GM23338 (cell line): ENCODE results near the gene FAM222A. TPM values are rescaled to one million over a fixed set of nuclear protein-coding genes. Genes with fewer than 3 reads are reported as not detected.

Experiments used
- ATAC-seq: fragments of 200-7000 bp; cut with Tn5 transposase; 3 replicates; pipeline ENCODE4 v1.9.1; 2020
- DNase-seq: peaks from one replicate; pipeline ENCODE4 v3.0.0-alpha.2; 2015; ENCODE audit warnings: low spot score
- H2AFZ ChIP-seq: fragments of 200-600 bp; sonication (generic); 2 replicates; pipeline ENCODE4 v1.8.0; 2016; ENCODE audit warnings: antibody characterized with exemption, mild to moderate bottlenecking, moderate library complexity
- H3F3A ChIP-seq: fragments of 200-600 bp; sonication (generic); replicated peaks from 2 replicates; pipeline ENCODE4 v1.8.0; 2017; ENCODE audit warnings: antibody characterized with exemption, mixed run types, low read depth
- H3K27ac ChIP-seq: fragments of 200-600 bp; sonication (generic); 2 replicates; pipeline ENCODE4 v1.6.1; 2016; ENCODE audit warnings: low read depth
- H3K27me3 ChIP-seq: fragments of 200-600 bp; sonication (generic); 2 replicates; pipeline ENCODE4 v1.8.0; 2016; ENCODE audit warnings: mild to moderate bottlenecking, mixed run types, moderate library complexity; ENCODE audit not compliant: insufficient read depth
- H3K36me3 ChIP-seq: fragments of 200-600 bp; sonication (generic); 2 replicates; pipeline ENCODE4 v1.8.0; 2016; ENCODE audit warnings: mild to moderate bottlenecking; ENCODE audit not compliant: insufficient read depth
- H3K4me1 ChIP-seq: fragments of 200-600 bp; sonication (generic); 2 replicates; pipeline ENCODE4 v1.8.0; 2016; ENCODE audit warnings: mild to moderate bottlenecking, moderate library complexity; ENCODE audit not compliant: insufficient read depth
- H3K4me2 ChIP-seq: fragments of 200-600 bp; sonication (generic); 2 replicates; pipeline ENCODE4 v1.7.1; 2017; ENCODE audit warnings: mixed run types
- H3K4me3 ChIP-seq: fragments of 200-600 bp; sonication (generic); 2 replicates; pipeline ENCODE4 v1.6.1; 2016; ENCODE audit warnings: mixed run types
- H3K79me2 ChIP-seq: fragments of 200-600 bp; sonication (generic); replicated peaks from 2 replicates; pipeline ENCODE4 v1.8.0; 2017; ENCODE audit warnings: mild to moderate bottlenecking; ENCODE audit not compliant: insufficient read depth
- H3K9me2 ChIP-seq: fragments of 200-600 bp; sonication (generic); 2 replicates; pipeline ENCODE4 v1.8.0; 2017; ENCODE audit not compliant: insufficient read depth
- H4K20me1 ChIP-seq: fragments of 200-600 bp; sonication (generic); replicated peaks from 2 replicates; pipeline ENCODE4 v1.8.0; 2017; ENCODE audit warnings: mild to moderate bottlenecking; ENCODE audit not compliant: insufficient read depth
- H3K27ac Mint-ChIP-seq: 2 replicates; pipeline ENCODE4 v1.8.0; 2020; ENCODE audit warnings: inconsistent platforms, mild to moderate bottlenecking, moderate library complexity, mixed read lengths
- H3K27me3 Mint-ChIP-seq: 3 replicates; pipeline ENCODE4 v1.8.0; 2022; ENCODE audit warnings: low read depth, mild to moderate bottlenecking, moderate library complexity, mixed read lengths, inconsistent platforms; ENCODE audit not compliant: insufficient read depth, poor library complexity
- H3K36me3 Mint-ChIP-seq: 3 replicates; pipeline ENCODE4 v1.8.0; 2021; ENCODE audit warnings: low read depth, mild to moderate bottlenecking, inconsistent platforms, moderate library complexity, mixed read lengths
- H3K4me1 Mint-ChIP-seq: 3 replicates; pipeline ENCODE4 v1.8.0; 2020; ENCODE audit warnings: mild to moderate bottlenecking, inconsistent platforms, mixed read lengths
- H3K4me3 Mint-ChIP-seq: 3 replicates; pipeline ENCODE4 v1.8.0; 2021; ENCODE audit warnings: moderate library complexity, mild to moderate bottlenecking, inconsistent platforms, mixed read lengths
- H3K9me3 Mint-ChIP-seq: 3 replicates; pipeline ENCODE4 v1.8.0; 2020; ENCODE audit warnings: moderate library complexity, mild to moderate bottlenecking, inconsistent platforms, mixed read lengths
- CREB1 ChIP-seq: fragments of 250-450 bp; sonication (Bioruptor Pico); IDR thresholded peaks from 2 replicates; pipeline ENCODE4 v1.5.0; 2020; ENCODE audit warnings: low read depth, mild to moderate bottlenecking, moderate library complexity
- EZH2 ChIP-seq: fragments of 200-600 bp; sonication (generic); IDR thresholded peaks from one replicate; pipeline ENCODE4 v1.8.0; 2017; ENCODE audit warnings: antibody characterized with exemption, mild to moderate bottlenecking, low read depth; ENCODE audit not compliant: unreplicated experiment
- NANOG ChIP-seq: IDR thresholded peaks from 2 replicates; pipeline ENCODE4 v1.6.1; 2016; ENCODE audit warnings: antibody characterized with exemption, borderline replicate concordance
- POLR2AphosphoS5 ChIP-seq: IDR thresholded peaks from 2 replicates; pipeline ENCODE4 v1.6.1; 2016; ENCODE audit warnings: antibody characterized with exemption, low read depth
- STAT1 ChIP-seq: IDR thresholded peaks from one replicate; pipeline ENCODE4 v1.6.1; 2016; ENCODE audit warnings: antibody characterized with exemption; ENCODE audit not compliant: unreplicated experiment
- polyA plus RNA-seq: library from polyadenylated mRNA; unstranded; fragments of >200 nt; fragmentation: Nextera tagmentation; extraction: Ambion mirVana; gene quantifications from 2 replicates; pipeline ENCODE4 v1.2.1, GENCODE V29; 2016
- total RNA-seq: library from RNA; depleted of rRNA; stranded (reverse); fragments of >200 nt; shearing (Covaris generic); gene quantifications from 2 replicates; pipeline ENCODE4 v1.2.3, GENCODE V29; 2014
- TF ChIP-seq, protein P1 (sequence below): IDR thresholded peaks from one replicate; pipeline ENCODE4 v1.6.1; 2018; ENCODE audit warnings: antibody characterized with exemption; ENCODE audit not compliant: unreplicated experiment
- TF ChIP-seq, protein P2 (sequence below), 2 experiments: fragments of 200-600 bp in 1 of 2; sonication (generic) in 1 of 2; conservative IDR thresholded peaks; 2 replicates each; pipeline versions ENCODE4 v1.5.1 to v1.6.1; 2016 to 2017; ENCODE audit warnings: antibody characterized with exemption in 2 of 2, low read depth in 2 of 2, mild to moderate bottlenecking in 2 of 2, moderate library complexity in 1 of 2

FAM222A gene
- total and polyA plus RNA-seq, 2 experiments from 2014 or later, result 0.78 to 2.1 TPM

- Histone ChIP-seq H3K9me2 (no peaks in the 10 kb centered on the region), H3K79me2 (no peaks in the 10 kb centered on the region), H3K4me1 (no peaks in the 10 kb centered on the region), H3K36me3 (no peaks in the 10 kb centered on the region), H3K27ac (no peak overlapping the region), H4K20me1 (no peaks in the 10 kb centered on the region), H3F3A (no peaks in the 10 kb centered on the region), H3K4me3 (no peak overlapping the region), H2AFZ (no peak overlapping the region; the same call in 1 of the 2 replicates), H3K27me3 (no peaks in the 10 kb centered on the region), H3K4me2 (no peak overlapping the region)
- H3K4me1 Mint-ChIP-seq, result peaks cover 19% of the 10 kb centered on the region
- ATAC-seq, result no peak
- H3K27me3 Mint-ChIP-seq, result peaks cover 9% of the 10 kb centered on the region
- H3K4me3 Mint-ChIP-seq, result no peak overlapping the region
- DNase-seq, result no peak
- no peaks in the 10 kb centered on the region; the same call in 2 of the 3 replicates for H3K9me3 Mint-ChIP-seq
- no peaks in the 10 kb centered on the region for H3K36me3 Mint-ChIP-seq
- TF ChIP-seq NANOG, result no peak
- TF ChIP-seq POLR2AphosphoS5, result no peak
- TF ChIP-seq, protein P1, sequence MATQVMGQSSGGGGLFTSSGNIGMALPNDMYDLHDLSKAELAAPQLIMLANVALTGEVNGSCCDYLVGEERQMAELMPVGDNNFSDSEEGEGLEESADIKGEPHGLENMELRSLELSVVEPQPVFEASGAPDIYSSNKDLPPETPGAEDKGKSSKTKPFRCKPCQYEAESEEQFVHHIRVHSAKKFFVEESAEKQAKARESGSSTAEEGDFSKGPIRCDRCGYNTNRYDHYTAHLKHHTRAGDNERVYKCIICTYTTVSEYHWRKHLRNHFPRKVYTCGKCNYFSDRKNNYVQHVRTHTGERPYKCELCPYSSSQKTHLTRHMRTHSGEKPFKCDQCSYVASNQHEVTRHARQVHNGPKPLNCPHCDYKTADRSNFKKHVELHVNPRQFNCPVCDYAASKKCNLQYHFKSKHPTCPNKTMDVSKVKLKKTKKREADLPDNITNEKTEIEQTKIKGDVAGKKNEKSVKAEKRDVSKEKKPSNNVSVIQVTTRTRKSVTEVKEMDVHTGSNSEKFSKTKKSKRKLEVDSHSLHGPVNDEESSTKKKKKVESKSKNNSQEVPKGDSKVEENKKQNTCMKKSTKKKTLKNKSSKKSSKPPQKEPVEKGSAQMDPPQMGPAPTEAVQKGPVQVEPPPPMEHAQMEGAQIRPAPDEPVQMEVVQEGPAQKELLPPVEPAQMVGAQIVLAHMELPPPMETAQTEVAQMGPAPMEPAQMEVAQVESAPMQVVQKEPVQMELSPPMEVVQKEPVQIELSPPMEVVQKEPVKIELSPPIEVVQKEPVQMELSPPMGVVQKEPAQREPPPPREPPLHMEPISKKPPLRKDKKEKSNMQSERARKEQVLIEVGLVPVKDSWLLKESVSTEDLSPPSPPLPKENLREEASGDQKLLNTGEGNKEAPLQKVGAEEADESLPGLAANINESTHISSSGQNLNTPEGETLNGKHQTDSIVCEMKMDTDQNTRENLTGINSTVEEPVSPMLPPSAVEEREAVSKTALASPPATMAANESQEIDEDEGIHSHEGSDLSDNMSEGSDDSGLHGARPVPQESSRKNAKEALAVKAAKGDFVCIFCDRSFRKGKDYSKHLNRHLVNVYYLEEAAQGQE, result no peak
- TF ChIP-seq EZH2, result no peak
- no peak for TF ChIP-seq STAT1
- no peak for TF ChIP-seq CREB1 (CRISPR knock-in tag)
- no peak overlapping the region for H3K27ac Mint-ChIP-seq
Observed at GRCh38 chr12:109773384-109774011, 59.9 kb downstream of the FAM222A start.

GRCh38 chr12:109775172-109775881, 61.7 kb downstream of the FAM222A start:
- no peaks in the 10 kb centered on the region for H3K79me2 ChIP-seq
- no peaks in the 10 kb centered on the region for H3F3A ChIP-seq
- H4K20me1 ChIP-seq, result no peaks in the 10 kb centered on the region
- ATAC-seq (peak; percentile 89), DNase-seq (peak; percentile 87)
- H3K27ac Mint-ChIP-seq, result no peak overlapping the region
- no peaks in the 10 kb centered on the region for H3K4me1 ChIP-seq
- H3K9me2 ChIP-seq, result no peaks in the 10 kb centered on the region
- H3K27me3 ChIP-seq, result no peaks in the 10 kb centered on the region
- no peaks in the 10 kb centered on the region for H3K36me3 ChIP-seq
- H3K27ac ChIP-seq, result no peak overlapping the region
- peaks cover 19% of the 10 kb centered on the region for H3K4me1 Mint-ChIP-seq
- H3K27me3 Mint-ChIP-seq, result peaks cover 9% of the 10 kb centered on the region
- H3K4me3 Mint-ChIP-seq, result no peak overlapping the region
- H3K4me3 ChIP-seq, result no peak overlapping the region
- H3K4me2 ChIP-seq, result no peak overlapping the region
- peaks cover 6% of the 10 kb centered on the region for H3K9me3 Mint-ChIP-seq
- TF ChIP-seq, protein P2, sequence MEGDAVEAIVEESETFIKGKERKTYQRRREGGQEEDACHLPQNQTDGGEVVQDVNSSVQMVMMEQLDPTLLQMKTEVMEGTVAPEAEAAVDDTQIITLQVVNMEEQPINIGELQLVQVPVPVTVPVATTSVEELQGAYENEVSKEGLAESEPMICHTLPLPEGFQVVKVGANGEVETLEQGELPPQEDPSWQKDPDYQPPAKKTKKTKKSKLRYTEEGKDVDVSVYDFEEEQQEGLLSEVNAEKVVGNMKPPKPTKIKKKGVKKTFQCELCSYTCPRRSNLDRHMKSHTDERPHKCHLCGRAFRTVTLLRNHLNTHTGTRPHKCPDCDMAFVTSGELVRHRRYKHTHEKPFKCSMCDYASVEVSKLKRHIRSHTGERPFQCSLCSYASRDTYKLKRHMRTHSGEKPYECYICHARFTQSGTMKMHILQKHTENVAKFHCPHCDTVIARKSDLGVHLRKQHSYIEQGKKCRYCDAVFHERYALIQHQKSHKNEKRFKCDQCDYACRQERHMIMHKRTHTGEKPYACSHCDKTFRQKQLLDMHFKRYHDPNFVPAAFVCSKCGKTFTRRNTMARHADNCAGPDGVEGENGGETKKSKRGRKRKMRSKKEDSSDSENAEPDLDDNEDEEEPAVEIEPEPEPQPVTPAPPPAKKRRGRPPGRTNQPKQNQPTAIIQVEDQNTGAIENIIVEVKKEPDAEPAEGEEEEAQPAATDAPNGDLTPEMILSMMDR (conservative IDR thresholded peaks at IDR 0.05; ENCODE audit: low read depth in 2 of 2), result peak; percentile 94
- TF ChIP-seq NANOG (no peak), POLR2AphosphoS5 (no peak)
- no peak overlapping the region for H2AFZ ChIP-seq
- no peaks in the 10 kb centered on the region for H3K36me3 Mint-ChIP-seq
